Adrenal gland (tissue), 5 donors: ENCODE data around the gene HP.
"Not testable (repeated sequence)": the region's sequence is repeated elsewhere in the genome, so short reads cannot be mapped to it uniquely, and the experiment has no call there.

Source experiments
- CTCF ChIP-seq, 6 experiments: fragments of 450-650 bp in 4 of 6; fragments of 200-600 bp in 2 of 6; sonication (generic) in 1 of 6; IDR thresholded peaks; 1 replicate in 5 of 6; 2 replicates in 1 of 6; pipeline versions ENCODE4 v1.5.1 to v1.8.0; 2016 to 2021; ENCODE audit warnings: antibody characterized with exemption in 6 of 6, mild to moderate bottlenecking in 2 of 6, moderate library complexity in 1 of 6
- POLR2A ChIP-seq, 2 donors: fragments of 450-650 bp; IDR thresholded peaks; one replicate each; pipeline ENCODE4 v1.6.1; 2017; ENCODE audit warnings: antibody characterized with exemption in 2 of 2, mild to moderate bottlenecking in 2 of 2, moderate library complexity in 1 of 2
- donor health status: DM: no; HTN: no; CAD: no.

GRCh38 chr16:72075067-72075466 is 20.8 kb downstream of the HP start:
- TF ChIP-seq CTCF, POLR2A (IDR thresholded peaks at IDR 0.05): not testable (repeated sequence)
